ENCODE results near the gene AVPI1.

- TF ChIP-seq ZNF654 (tag by site-specific recombination; IDR thresholded peaks at IDR 0.05; ENCODE audit: low read depth), result no peak
- no peak for TF ChIP-seq MYNN (tag by site-specific recombination; IDR thresholded peaks at IDR 0.05; ENCODE audit: borderline replicate concordance)
These were observed 5.0 kb downstream of the AVPI1 start for GRCh38 chr10:97682042-97682441.

Measured in HEK293 (cell line).